ENCODE measurements around the gene CARM1. TPM values are rescaled to one million over a fixed set of nuclear protein-coding genes. Genes with fewer than 3 reads are reported as not detected.

Gene CARM1
- total and polyA plus RNA-seq, 2 of the 13 experiments (the other 11 are each of a cell fraction or from before 2014, with no cell fraction given) = 27.6 to 55.8 TPM

GRCh38 chr19:10828981-10829821 is 42.2 kb upstream of the CARM1 start (continued):
- TF ChIP-seq ZBTB39 (CRISPR knock-in tag; IDR thresholded peaks at IDR 0.05) = no peak
- TF ChIP-seq STAG1 (CRISPR knock-in tag; IDR thresholded peaks at IDR 0.05) = peak; percentile 20; the same call in 1 of the 2 replicates
- TF ChIP-seq ZFP1 (CRISPR knock-in tag; IDR thresholded peaks at IDR 0.05) = no peak
- TF ChIP-seq BRD4 (CRISPR knock-in tag; IDR thresholded peaks at IDR 0.05) = no peak
- no peak for TF ChIP-seq ZNF563 (CRISPR knock-in tag; IDR thresholded peaks at IDR 0.05)
- TF ChIP-seq ZBTB33 (CRISPR knock-in tag; IDR thresholded peaks at IDR 0.05) = peak; percentile 97
- TF ChIP-seq CTCF (CRISPR knock-in tag; IDR thresholded peaks at IDR 0.05) = 0 out of 2 replicates have a peak, but pooled peaks have one; percentile 20
